ENCODE results near the gene GOLGA8A.
"Not testable (repeated sequence)": the region's sequence is repeated elsewhere in the genome, so short reads cannot be mapped to it uniquely, and the experiment has no call there.

GOLGA8A gene

GRCh38 chr15:34389594-34390086 lies 48.0 kb downstream of the GOLGA8A start:
- H3K4me3 ChIP-seq (replicated peaks; ENCODE audit: low read depth, low read length) = not testable (repeated sequence)

More at GRCh38 chr15:34389594-34390086, 48.0 kb downstream of the GOLGA8A start:
- not testable (repeated sequence) for DNase-seq (ENCODE audit: low read depth)
